Activated T-helper 1 cell treated with anti-CD3 and anti-CD28 coated beads, Interleukin-12 subunit alpha, Interleukin-12 subunit beta, Interleukin-2, Interleukin-4 antibody, amounts not matched to agents 30 ng/mL and 10 ng/mL and 1 ng/mL, durations not matched to agents 14 hours and 24 hours and 36 hours (primary cell): Measurements from ENCODE around the gene ST3GAL3. TPM values are rescaled to one million over a fixed set of nuclear protein-coding genes. Genes with fewer than 3 reads are reported as not detected.

Experiments
- DNase-seq: peaks from one replicate; pipeline ENCODE4 v3.0.0; 2021; ENCODE audit warnings: low spot score
- H3K27ac Mint-ChIP-seq: one replicate; pipeline ENCODE4 v1.8.0; 2021; ENCODE audit warnings: mild to moderate bottlenecking, mixed read lengths
- H3K27me3 Mint-ChIP-seq: one replicate; pipeline ENCODE4 v1.8.0; 2022; ENCODE audit warnings: mild to moderate bottlenecking, moderate library complexity, mixed read lengths; ENCODE audit not compliant: insufficient read depth
- H3K36me3 Mint-ChIP-seq: one replicate; pipeline ENCODE4 v1.8.0; 2021; ENCODE audit warnings: low read depth, mixed read lengths
- H3K4me1 Mint-ChIP-seq: one replicate; pipeline ENCODE4 v1.8.0; 2021; ENCODE audit warnings: low read depth, mixed read lengths
- H3K4me3 Mint-ChIP-seq: one replicate; pipeline ENCODE4 v1.8.0; 2021; ENCODE audit warnings: mild to moderate bottlenecking, moderate library complexity, mixed read lengths
- H3K9me3 Mint-ChIP-seq: one replicate; pipeline ENCODE4 v1.8.0; 2021; ENCODE audit warnings: mixed read lengths
- intact Hi-C: fragments of 100-400 bp; cut with micrococcal nuclease; formaldehyde crosslinking; loops from one replicate; pipeline ENCODE4 v1.15.1; 2024
- total RNA-seq: library from RNA; stranded (reverse); gene quantifications from 2 replicates; pipeline ENCODE4 v1.2.3, GENCODE V29; 2022

ST3GAL3 gene
- total RNA-seq, 1 donor from 2014 or later: 19.0 TPM

GRCh38 chr1:43901196-43901961, 194.0 kb downstream of the ST3GAL3 start:
- Mint-ChIP-seq H3K36me3 (peaks cover 3% of the 10 kb centered on the region), H3K9me3 (no peaks in the 10 kb centered on the region), H3K27me3 (no peaks in the 10 kb centered on the region), H3K4me1 (no peaks in the 10 kb centered on the region), H3K27ac (no peak overlapping the region), H3K4me3 (no peak overlapping the region)
- no peak for DNase-seq
- intact Hi-C loops: no loop called here

- Mint-ChIP-seq H3K4me3 (no peak overlapping the region), H3K36me3 (peaks cover 3% of the 10 kb centered on the region), H3K27ac (no peak overlapping the region), H3K9me3 (no peaks in the 10 kb centered on the region), H3K4me1 (no peaks in the 10 kb centered on the region), H3K27me3 (no peaks in the 10 kb centered on the region)
- intact Hi-C loops: no loop called here
- DNase-seq: no peak
These were observed 194.9 kb downstream of the ST3GAL3 start for GRCh38 chr1:43902058-43902831.

- Mint-ChIP-seq H3K36me3 (peaks cover 3% of the 10 kb centered on the region), H3K4me1 (no peaks in the 10 kb centered on the region), H3K27me3 (no peaks in the 10 kb centered on the region), H3K27ac (no peak overlapping the region), H3K4me3 (no peak overlapping the region), H3K9me3 (no peaks in the 10 kb centered on the region)
- intact Hi-C loops: no loop called here
- no peak for DNase-seq
These were observed 197.6 kb downstream of the ST3GAL3 start for GRCh38 chr1:43904660-43905551.

GRCh38 chr1:43908226-43908625, 200.9 kb downstream of the ST3GAL3 start:
- intact Hi-C loops: no loop called here
- no peak overlapping the region for H3K27ac Mint-ChIP-seq
- no peaks in the 10 kb centered on the region for H3K9me3 Mint-ChIP-seq
- H3K27me3 Mint-ChIP-seq: no peaks in the 10 kb centered on the region
- H3K4me3 Mint-ChIP-seq: no peak overlapping the region
- no peak for DNase-seq
- no peaks in the 10 kb centered on the region for H3K36me3 Mint-ChIP-seq
- H3K4me1 Mint-ChIP-seq: no peaks in the 10 kb centered on the region

GRCh38 chr1:43908858-43909257, 201.5 kb downstream of the ST3GAL3 start:
- H3K36me3 Mint-ChIP-seq: no peaks in the 10 kb centered on the region
- no peak overlapping the region for H3K27ac Mint-ChIP-seq
- intact Hi-C loops: no loop called here
- no peak for DNase-seq
- H3K4me1 Mint-ChIP-seq: no peaks in the 10 kb centered on the region
- H3K4me3 Mint-ChIP-seq: no peak overlapping the region
- no peaks in the 10 kb centered on the region for H3K27me3 Mint-ChIP-seq
- H3K9me3 Mint-ChIP-seq: no peaks in the 10 kb centered on the region

GRCh38 chr1:43910343-43910742, 203.0 kb downstream of the ST3GAL3 start:
- Mint-ChIP-seq H3K36me3 (no peaks in the 10 kb centered on the region), H3K4me1 (no peaks in the 10 kb centered on the region), H3K27ac (no peak overlapping the region), H3K9me3 (no peaks in the 10 kb centered on the region), H3K27me3 (no peaks in the 10 kb centered on the region), H3K4me3 (no peak overlapping the region)
- no peak for DNase-seq
- intact Hi-C loops: no loop called here

- H3K27me3 Mint-ChIP-seq: no peaks in the 10 kb centered on the region
- H3K27ac Mint-ChIP-seq: no peak overlapping the region
- H3K4me1 Mint-ChIP-seq: no peaks in the 10 kb centered on the region
- DNase-seq: no peak
- no peak overlapping the region for H3K4me3 Mint-ChIP-seq
- no peaks in the 10 kb centered on the region for H3K9me3 Mint-ChIP-seq
- no peaks in the 10 kb centered on the region for H3K36me3 Mint-ChIP-seq
- intact Hi-C loops: no loop called here
These were observed 205.3 kb downstream of the ST3GAL3 start for GRCh38 chr1:43912607-43913006.

GRCh38 chr1:43913051-43913501, 205.7 kb downstream of the ST3GAL3 start:
- intact Hi-C loops: no loop called here
- no peaks in the 10 kb centered on the region for H3K36me3 Mint-ChIP-seq
- no peaks in the 10 kb centered on the region for H3K4me1 Mint-ChIP-seq
- no peak for DNase-seq
- no peak overlapping the region for H3K4me3 Mint-ChIP-seq
- H3K27ac Mint-ChIP-seq: no peak overlapping the region
- no peaks in the 10 kb centered on the region for H3K9me3 Mint-ChIP-seq
- no peaks in the 10 kb centered on the region for H3K27me3 Mint-ChIP-seq

- H3K27ac Mint-ChIP-seq: no peak overlapping the region
These were observed 206.5 kb downstream of the ST3GAL3 start for GRCh38 chr1:43913666-43914360.

GRCh38 chr1:43914576-43915525, 207.5 kb downstream of the ST3GAL3 start:
- DNase-seq: no peak
- Mint-ChIP-seq H3K27ac (no peak overlapping the region), H3K4me1 (peaks cover 7% of the 10 kb centered on the region), H3K36me3 (no peaks in the 10 kb centered on the region), H3K27me3 (no peaks in the 10 kb centered on the region), H3K4me3 (no peak overlapping the region), H3K9me3 (no peaks in the 10 kb centered on the region)
- intact Hi-C loops: no loop called here

More at GRCh38 chr1:43913666-43914360, 206.5 kb downstream of the ST3GAL3 start:
- Mint-ChIP-seq H3K4me1 (no peaks in the 10 kb centered on the region), H3K4me3 (no peak overlapping the region), H3K9me3 (no peaks in the 10 kb centered on the region), H3K36me3 (no peaks in the 10 kb centered on the region), H3K27me3 (no peaks in the 10 kb centered on the region)
- DNase-seq: no peak
- intact Hi-C loops: no loop called here

- H3K36me3 Mint-ChIP-seq: no peaks in the 10 kb centered on the region
- peaks cover 12% of the 10 kb centered on the region for H3K4me1 Mint-ChIP-seq
- H3K27me3 Mint-ChIP-seq: no peaks in the 10 kb centered on the region
- no peaks in the 10 kb centered on the region for H3K9me3 Mint-ChIP-seq
- DNase-seq: no peak
- intact Hi-C loops: no loop called here
- H3K4me3 Mint-ChIP-seq: no peak overlapping the region
- no peak overlapping the region for H3K27ac Mint-ChIP-seq
These were observed 212.6 kb downstream of the ST3GAL3 start for GRCh38 chr1:43919906-43920305.
